Pons (tissue), 1 donor: ENCODE data around the gene THSD7B.

Experiments
- DNase-seq: peaks from one replicate; pipeline ENCODE4 v3.0.0-alpha.2; 2016; ENCODE audit warnings: low spot score

THSD7B gene

GRCh38 chr2:137387044-137387443 lies 621.7 kb downstream of the THSD7B start:
- no peak for DNase-seq

GRCh38 chr2:137405496-137405895 lies 640.2 kb downstream of the THSD7B start:
- DNase-seq: no peak

- no peak for DNase-seq
Measured at GRCh38 chr2:137411585-137411984, 646.2 kb downstream of the THSD7B start.

GRCh38 chr2:137420744-137421143 lies 655.4 kb downstream of the THSD7B start:
- DNase-seq: no peak

- no peak for DNase-seq
Measured at GRCh38 chr2:137435162-137435561, 669.8 kb downstream of the THSD7B start.

- DNase-seq: no peak
Measured at GRCh38 chr2:137437386-137437785, 672.0 kb downstream of the THSD7B start.

GRCh38 chr2:137444970-137445369 lies 679.6 kb downstream of the THSD7B start:
- no peak for DNase-seq

- no peak for DNase-seq
Measured at GRCh38 chr2:137449454-137449853, 684.1 kb downstream of the THSD7B start.

GRCh38 chr2:137454886-137455285 lies 689.5 kb downstream of the THSD7B start:
- no peak for DNase-seq

GRCh38 chr2:137467246-137467862 lies 702.0 kb downstream of the THSD7B start:
- DNase-seq: peak; percentile 40

- DNase-seq: no peak
Measured at GRCh38 chr2:137493261-137493660, 727.9 kb downstream of the THSD7B start.

- DNase-seq: no peak
Measured at GRCh38 chr2:137500599-137500998, 735.3 kb downstream of the THSD7B start.

GRCh38 chr2:137507237-137507636 lies 741.9 kb downstream of the THSD7B start:
- DNase-seq: no peak

GRCh38 chr2:137508739-137509384 lies 743.5 kb downstream of the THSD7B start:
- DNase-seq: no peak

- DNase-seq: no peak
Measured at GRCh38 chr2:137511526-137511925, 746.2 kb downstream of the THSD7B start.

GRCh38 chr2:137521653-137522619 lies 756.6 kb downstream of the THSD7B start:
- DNase-seq: peak; percentile 10

GRCh38 chr2:137522620-137523011 lies 757.3 kb downstream of the THSD7B start:
- DNase-seq: no peak

- DNase-seq: no peak
Measured at GRCh38 chr2:137523931-137524330, 758.6 kb downstream of the THSD7B start.

GRCh38 chr2:137525132-137525531 lies 759.8 kb downstream of the THSD7B start:
- DNase-seq: no peak

- no peak for DNase-seq
Measured at GRCh38 chr2:137525641-137526190, 760.4 kb downstream of the THSD7B start.

GRCh38 chr2:137535897-137536296 lies 770.6 kb downstream of the THSD7B start:
- no peak for DNase-seq

GRCh38 chr2:137539336-137539735 lies 774.0 kb downstream of the THSD7B start:
- no peak for DNase-seq
